HG03575 (cell line): ENCODE results near the gene KLHL20.
A peak's percentile ranks its signal among the peaks of the same experiment; 100 is the strongest.
"Not testable (repeated sequence)": the region's sequence is repeated elsewhere in the genome, so short reads cannot be mapped to it uniquely, and the experiment has no call there.

Experiments used
- ATAC-seq: cut with Tn5 transposase; IDR thresholded peaks from one replicate; pipeline ENCODE4 v1.9.1; 2021; ENCODE audit not compliant: unreplicated experiment, insufficient number of reproducible peaks, low FRiP score; ENCODE audit errors: extremely low read depth

The KLHL20 gene

GRCh38 chr1:173714759-173715537 lies at the start of gene KLHL20:
KLHL20 (plus strand) TSS chr1:173714981; CDS start chr1:173716044, 1,063 bp downstream.
- ATAC-seq, result peak; percentile 62

GRCh38 chr1:173666646-173667045 lies 48.1 kb upstream of the KLHL20 start:
- no peak for ATAC-seq

- ATAC-seq, result no peak
These were observed 45.3 kb upstream of the KLHL20 start, which contains the start of gene ANKRD45 for GRCh38 chr1:173669491-173669941. ANKRD45 (minus strand) TSS chr1:173669851; CDS start chr1:173659418, 10,433 bp downstream.

- ATAC-seq, result not testable (repeated sequence)
These were observed 40.3 kb upstream of the KLHL20 start for GRCh38 chr1:173674496-173674895.

GRCh38 chr1:173680152-173680551 lies 34.6 kb upstream of the KLHL20 start:
- ATAC-seq, result not testable (repeated sequence)

- ATAC-seq, result no peak
These were observed 32.6 kb upstream of the KLHL20 start for GRCh38 chr1:173682184-173682583.

- ATAC-seq, result not testable (repeated sequence)
These were observed 30.9 kb upstream of the KLHL20 start for GRCh38 chr1:173683838-173684237.

- ATAC-seq, result not testable (repeated sequence)
These were observed 29.7 kb upstream of the KLHL20 start for GRCh38 chr1:173685121-173685520.

GRCh38 chr1:173688300-173688699 lies 26.5 kb upstream of the KLHL20 start:
- ATAC-seq, result no peak

- no peak for ATAC-seq
These were observed 21.5 kb upstream of the KLHL20 start for GRCh38 chr1:173693238-173693637.

- not testable (repeated sequence) for ATAC-seq
These were observed 13.5 kb upstream of the KLHL20 start for GRCh38 chr1:173701299-173701698.

GRCh38 chr1:173702736-173703135 lies 12.0 kb upstream of the KLHL20 start:
- ATAC-seq, result no peak

GRCh38 chr1:173705117-173705516 lies 9.7 kb upstream of the KLHL20 start:
- no peak for ATAC-seq

- no peak for ATAC-seq
These were observed 6.0 kb upstream of the KLHL20 start for GRCh38 chr1:173708787-173709186.

- no peak for ATAC-seq
These were observed 381 bp upstream of the KLHL20 start for GRCh38 chr1:173714441-173714758.

GRCh38 chr1:173715538-173715844 lies 710 bp downstream of the KLHL20 start:
- ATAC-seq, result no peak

GRCh38 chr1:173717238-173717637 lies 2.5 kb downstream of the KLHL20 start:
- ATAC-seq, result no peak

GRCh38 chr1:173731331-173731730 lies 16.6 kb downstream of the KLHL20 start:
- ATAC-seq, result not testable (repeated sequence)

- no peak for ATAC-seq
These were observed 19.1 kb downstream of the KLHL20 start for GRCh38 chr1:173733912-173734311.

- not testable (repeated sequence) for ATAC-seq
These were observed 21.3 kb downstream of the KLHL20 start for GRCh38 chr1:173736104-173736503.
